ENCODE measurements around the gene UBL4A.

DNA sequence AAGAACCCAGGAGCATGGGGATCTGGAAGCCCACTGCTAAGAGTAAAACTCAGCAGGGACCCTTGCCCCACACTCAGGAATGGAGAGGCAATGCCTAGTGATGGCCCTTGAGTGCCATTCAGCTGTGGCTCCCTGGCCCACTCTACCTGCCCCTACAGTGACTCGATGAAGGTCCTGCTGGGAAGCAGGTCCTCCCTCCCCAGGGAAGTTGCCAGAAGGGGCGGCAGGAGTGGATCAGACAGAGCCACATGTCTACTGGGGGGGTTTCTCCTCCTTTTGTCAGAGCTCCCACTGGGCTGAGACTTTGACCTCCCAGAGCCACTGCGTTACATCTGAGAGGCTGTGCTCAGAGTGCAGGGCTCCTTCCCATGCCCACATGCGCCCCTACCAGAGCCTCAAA is 2.8 kb upstream of the UBL4A start:
- TF ChIP-seq, protein P1, sequence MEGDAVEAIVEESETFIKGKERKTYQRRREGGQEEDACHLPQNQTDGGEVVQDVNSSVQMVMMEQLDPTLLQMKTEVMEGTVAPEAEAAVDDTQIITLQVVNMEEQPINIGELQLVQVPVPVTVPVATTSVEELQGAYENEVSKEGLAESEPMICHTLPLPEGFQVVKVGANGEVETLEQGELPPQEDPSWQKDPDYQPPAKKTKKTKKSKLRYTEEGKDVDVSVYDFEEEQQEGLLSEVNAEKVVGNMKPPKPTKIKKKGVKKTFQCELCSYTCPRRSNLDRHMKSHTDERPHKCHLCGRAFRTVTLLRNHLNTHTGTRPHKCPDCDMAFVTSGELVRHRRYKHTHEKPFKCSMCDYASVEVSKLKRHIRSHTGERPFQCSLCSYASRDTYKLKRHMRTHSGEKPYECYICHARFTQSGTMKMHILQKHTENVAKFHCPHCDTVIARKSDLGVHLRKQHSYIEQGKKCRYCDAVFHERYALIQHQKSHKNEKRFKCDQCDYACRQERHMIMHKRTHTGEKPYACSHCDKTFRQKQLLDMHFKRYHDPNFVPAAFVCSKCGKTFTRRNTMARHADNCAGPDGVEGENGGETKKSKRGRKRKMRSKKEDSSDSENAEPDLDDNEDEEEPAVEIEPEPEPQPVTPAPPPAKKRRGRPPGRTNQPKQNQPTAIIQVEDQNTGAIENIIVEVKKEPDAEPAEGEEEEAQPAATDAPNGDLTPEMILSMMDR (IDR thresholded peaks at IDR 0.05) = no peak
- TF ChIP-seq POLR2A (IDR thresholded peaks at IDR 0.05) = no peak

All from right lobe of liver (tissue), 4 donors.